K562 (cell line): ENCODE results near the gene ZNF35. TPM values are rescaled to one million over a fixed set of nuclear protein-coding genes. Genes with fewer than 3 reads are reported as not detected.

ENCODE experiments used
- CBFB ChIP-seq: sonication (generic); formaldehyde crosslinking; IDR thresholded peaks from 2 replicates; pipeline ENCODE4 v1.4.0; 2020; ENCODE audit warnings: mild to moderate bottlenecking, missing genetic modification reagents
- CREB1 ChIP-seq, 2 experiments: sonication (generic) in 1 of 2; formaldehyde crosslinking in 1 of 2; IDR thresholded peaks; 2 replicates each; pipeline versions ENCODE4 v1.6.1 to v1.8.0; 2012 to 2022; ENCODE audit warnings: inconsistent platforms in 1 of 2, mild to moderate bottlenecking in 1 of 2, missing genetic modification reagents in 1 of 2, moderate library complexity in 1 of 2
- EP300 ChIP-seq: IDR thresholded peaks from 2 replicates; pipeline ENCODE4 v1.6.1; 2012; ENCODE audit warnings: low read length, improper control_type of control experiment
- ETS2 ChIP-seq: IDR thresholded peaks from 2 replicates; pipeline ENCODE4 v1.6.1; 2016; ENCODE audit warnings: borderline replicate concordance, missing genetic modification characterization, mild to moderate bottlenecking, moderate library complexity, missing compliant biosample characterization; ENCODE audit not compliant: poor library complexity, severe bottlenecking
- FOXK2 ChIP-seq, 2 experiments: fragments of 450-650 bp; IDR thresholded peaks in 1 of 2; conservative IDR thresholded peaks in 1 of 2; 2 replicates each; pipeline ENCODE4 v1.6.1; 2016; ENCODE audit warnings: low read depth in 2 of 2, mild to moderate bottlenecking in 1 of 2
- HEY1 ChIP-seq: fragments of 250-450 bp; sonication (Bioruptor Pico); IDR thresholded peaks from 2 replicates; pipeline ENCODE4 v1.5.0; 2020; ENCODE audit warnings: mild to moderate bottlenecking, moderate library complexity, borderline replicate concordance
- KDM2B ChIP-seq: fragments of 250-450 bp; sonication (Bioruptor Pico); IDR thresholded peaks from 2 replicates; pipeline ENCODE4 v1.8.0; 2021; ENCODE audit warnings: mild to moderate bottlenecking, moderate library complexity
- NFE2 ChIP-seq: IDR thresholded peaks from 2 replicates; pipeline ENCODE4 v1.6.1; 2014; ENCODE audit warnings: antibody characterized with exemption, low read depth
- PML ChIP-seq: IDR thresholded peaks from 2 replicates; pipeline ENCODE4 v1.6.1; 2012; ENCODE audit warnings: low read length, inconsistent platforms
- POLR3G ChIP-seq: IDR thresholded peaks from 2 replicates; pipeline ENCODE4 v1.6.1; 2011; ENCODE audit not compliant: insufficient read length, insufficient replicate concordance; ENCODE audit errors: extremely low read depth
- RB1 ChIP-seq: fragments of 450-650 bp; IDR thresholded peaks from 2 replicates; pipeline ENCODE4 v1.6.1; 2017; ENCODE audit warnings: low read depth, mild to moderate bottlenecking
- RUNX1 ChIP-seq: sonication (generic); IDR thresholded peaks from 2 replicates; pipeline ENCODE4 v1.6.1; 2016; ENCODE audit warnings: antibody characterized with exemption, low read depth
- SAFB ChIP-seq: fragments of 200-400 bp; formaldehyde crosslinking; IDR thresholded peaks from 2 replicates; pipeline ENCODE4 v1.6.1; 2017; ENCODE audit warnings: low read depth, low read length, borderline replicate concordance
- SMAD1 ChIP-seq: fragments of 150-350 bp; IDR thresholded peaks from 2 replicates; pipeline ENCODE4 v1.6.1; 2014; ENCODE audit warnings: low read length, low read depth; ENCODE audit not compliant: partially characterized antibody
- SMAD2 ChIP-seq: fragments of 150-350 bp; IDR thresholded peaks from 2 replicates; pipeline ENCODE4 v1.6.1; 2014; ENCODE audit warnings: low read depth, mild to moderate bottlenecking, low read length
- STAT5B ChIP-seq: fragments of 250-450 bp; sonication (Bioruptor Pico); IDR thresholded peaks from 2 replicates; pipeline ENCODE4 v1.8.0; 2021; ENCODE audit warnings: mild to moderate bottlenecking, inconsistent platforms
- TSC22D4 ChIP-seq: fragments of 450-650 bp; IDR thresholded peaks from 2 replicates; pipeline ENCODE4 v1.6.1; 2016; ENCODE audit warnings: missing genetic modification characterization, missing biosample characterization, control low read depth
- USF1 ChIP-seq: sonication (generic); formaldehyde crosslinking; IDR thresholded peaks from 2 replicates; pipeline ENCODE4 v1.9.0; 2022; ENCODE audit warnings: mild to moderate bottlenecking, missing genetic modification reagents
- ZNF133 ChIP-seq: fragments of 250-450 bp; sonication (Bioruptor Pico); IDR thresholded peaks from 2 replicates; pipeline ENCODE4 v1.4.0; 2020; ENCODE audit warnings: mild to moderate bottlenecking
- ZNF24 ChIP-seq: fragments of 450-650 bp; IDR thresholded peaks from 2 replicates; pipeline ENCODE4 v1.6.1; 2016
- polyA plus RNA-seq, 8 experiments: library from polyadenylated mRNA; depleted of rRNA in 4 of 8; stranded (reverse) in 5 of 8; unstranded in 3 of 8; fragments of >200 nt; fragmentation: Nextera tagmentation in 2 of 8; fragmentation: Illumina TruSeq in 1 of 8; extraction: Ambion mirVana in 2 of 8; extraction: Trizol in 1 of 8; gene quantifications; 2 replicates each; pipeline versions ENCODE4 v1.2.1 to v1.2.3, GENCODE V29; 2011 to 2014; ENCODE audit warnings: inconsistent platforms in 1 of 8, missing spikeins in 1 of 8
- total RNA-seq, 7 experiments: library from RNA; depleted of rRNA in 6 of 7; stranded (reverse); fragments of >200 nt in 6 of 7; fragmentation: Illumina TruSeq in 2 of 7; extraction: Trizol in 2 of 7; gene quantifications; 2 replicates each; pipeline versions ENCODE4 v1.2.1 to v1.2.3, GENCODE V29; 2011 to 2021; ENCODE audit warnings: low replicate concordance in 1 of 7
- TF ChIP-seq, protein P1 (sequence below): fragments of 250-450 bp; sonication (Bioruptor Pico); IDR thresholded peaks from 2 replicates; pipeline ENCODE4 v1.4.0; 2020; ENCODE audit warnings: mild to moderate bottlenecking
- TF ChIP-seq, protein P2 (sequence below): sonication (generic); formaldehyde crosslinking; IDR thresholded peaks from 2 replicates; pipeline ENCODE4 v1.9.0; 2022; ENCODE audit warnings: mild to moderate bottlenecking, missing genetic modification reagents
- TF ChIP-seq, protein P3 (sequence below): fragments of 450-650 bp; IDR thresholded peaks from 2 replicates; pipeline ENCODE4 v1.6.1; 2016
- TF ChIP-seq, protein P4 (sequence below), 2 experiments: fragments of 200-800 bp in 1 of 2; sonication (Bioruptor generic) in 1 of 2; sonication (generic) in 1 of 2; formaldehyde crosslinking in 1 of 2; IDR thresholded peaks in 1 of 2; conservative IDR thresholded peaks in 1 of 2; 2 replicates each; pipeline versions ENCODE4 v1.5.0 to v1.6.1; 2016 to 2020; ENCODE audit warnings: missing compliant biosample characterization in 1 of 2, missing genetic modification characterization in 1 of 2, missing genetic modification reagents in 1 of 2

Gene ZNF35
- total and polyA plus RNA-seq, 9 of the 15 experiments (the other 6 are each of a cell fraction or from before 2014, with no cell fraction given): 8.0 to 18.2 (median 14.8) TPM

DNA sequence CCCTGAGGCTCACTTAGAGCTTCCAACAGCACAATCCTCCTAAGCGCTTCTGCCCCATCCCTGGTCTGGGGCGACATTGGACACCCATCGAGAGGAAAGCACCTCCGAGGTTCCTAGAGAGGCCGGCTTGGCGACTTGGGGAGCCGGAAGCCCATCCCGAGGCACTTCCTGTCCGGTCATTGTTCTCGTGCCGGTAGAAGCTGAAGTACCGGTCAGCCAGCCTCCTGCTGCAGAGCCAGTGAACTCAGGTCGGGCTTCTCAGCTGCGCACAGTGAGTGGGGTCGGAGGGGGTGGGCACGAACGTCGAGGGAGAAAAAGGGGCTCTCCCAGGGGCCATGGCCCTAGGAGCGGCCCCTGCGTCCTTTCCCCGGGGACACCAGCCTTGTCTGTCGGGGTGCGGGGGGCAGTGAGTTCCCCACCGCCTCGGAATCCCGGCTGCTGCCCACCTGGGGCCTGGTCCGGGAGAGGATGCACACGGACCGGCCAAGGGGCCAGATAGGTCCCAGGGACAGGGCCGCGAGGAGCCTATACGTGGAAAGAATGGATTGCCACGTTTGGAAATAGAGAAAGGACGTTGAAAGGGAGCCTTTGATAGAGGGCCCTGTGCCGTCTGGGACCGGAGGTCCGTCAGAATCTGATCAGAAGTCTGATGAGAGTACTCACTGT lies at the start of gene ZNF35 (continued):
- TF ChIP-seq, protein P1, sequence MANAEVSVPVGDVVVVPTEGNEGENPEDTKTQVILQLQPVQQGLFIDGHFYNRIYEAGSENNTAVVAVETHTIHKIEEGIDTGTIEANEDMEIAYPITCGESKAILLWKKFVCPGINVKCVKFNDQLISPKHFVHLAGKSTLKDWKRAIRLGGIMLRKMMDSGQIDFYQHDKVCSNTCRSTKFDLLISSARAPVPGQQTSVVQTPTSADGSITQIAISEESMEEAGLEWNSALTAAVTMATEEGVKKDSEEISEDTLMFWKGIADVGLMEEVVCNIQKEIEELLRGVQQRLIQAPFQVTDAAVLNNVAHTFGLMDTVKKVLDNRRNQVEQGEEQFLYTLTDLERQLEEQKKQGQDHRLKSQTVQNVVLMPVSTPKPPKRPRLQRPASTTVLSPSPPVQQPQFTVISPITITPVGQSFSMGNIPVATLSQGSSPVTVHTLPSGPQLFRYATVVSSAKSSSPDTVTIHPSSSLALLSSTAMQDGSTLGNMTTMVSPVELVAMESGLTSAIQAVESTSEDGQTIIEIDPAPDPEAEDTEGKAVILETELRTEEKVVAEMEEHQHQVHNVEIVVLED (CRISPR knock-in tag): peak; percentile 49; the same call in 1 of the 2 replicates
- no peak for TF ChIP-seq ETS2 (tag)
- TF ChIP-seq NFE2: peak; percentile 22; the same call in 1 of the 2 replicates
- TF ChIP-seq EP300: 0 out of 2 replicates have a peak, but pooled peaks have one; percentile 14
- no peak for TF ChIP-seq STAT5B
- no peak for TF ChIP-seq FOXK2 (conservative IDR thresholded peaks at IDR 0.05 in 1 of 2, IDR thresholded peaks at IDR 0.05 in 1 of 2; ENCODE audit: low read depth in 2 of 2)
- no peak for TF ChIP-seq ZNF133 (CRISPR knock-in tag)
- no peak for TF ChIP-seq POLR3G
- no peak for TF ChIP-seq HEY1 (CRISPR knock-in tag)
- TF ChIP-seq USF1 (CRISPR knock-in tag): no peak
- TF ChIP-seq CBFB (CRISPR knock-in tag): no peak
- TF ChIP-seq, protein P2, sequence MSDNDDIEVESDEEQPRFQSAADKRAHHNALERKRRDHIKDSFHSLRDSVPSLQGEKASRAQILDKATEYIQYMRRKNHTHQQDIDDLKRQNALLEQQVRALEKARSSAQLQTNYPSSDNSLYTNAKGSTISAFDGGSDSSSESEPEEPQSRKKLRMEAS (CRISPR knock-in tag): peak; percentile 29; the same call in 1 of the 2 replicates
- no peak for TF ChIP-seq RUNX1
- no peak for TF ChIP-seq SMAD1
- TF ChIP-seq SAFB: no peak
- TF ChIP-seq CREB1 (IDR thresholded peaks at IDR 0.05): no peak
- no peak for TF ChIP-seq CREB1 (CRISPR knock-in tag; IDR thresholded peaks at IDR 0.05)
- TF ChIP-seq ZNF24: no peak
- TF ChIP-seq TSC22D4 (tag): no peak
- TF ChIP-seq, protein P3, sequence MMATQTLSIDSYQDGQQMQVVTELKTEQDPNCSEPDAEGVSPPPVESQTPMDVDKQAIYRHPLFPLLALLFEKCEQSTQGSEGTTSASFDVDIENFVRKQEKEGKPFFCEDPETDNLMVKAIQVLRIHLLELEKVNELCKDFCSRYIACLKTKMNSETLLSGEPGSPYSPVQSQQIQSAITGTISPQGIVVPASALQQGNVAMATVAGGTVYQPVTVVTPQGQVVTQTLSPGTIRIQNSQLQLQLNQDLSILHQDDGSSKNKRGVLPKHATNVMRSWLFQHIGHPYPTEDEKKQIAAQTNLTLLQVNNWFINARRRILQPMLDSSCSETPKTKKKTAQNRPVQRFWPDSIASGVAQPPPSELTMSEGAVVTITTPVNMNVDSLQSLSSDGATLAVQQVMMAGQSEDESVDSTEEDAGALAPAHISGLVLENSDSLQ: peak; percentile 61
- TF ChIP-seq, protein P4, sequence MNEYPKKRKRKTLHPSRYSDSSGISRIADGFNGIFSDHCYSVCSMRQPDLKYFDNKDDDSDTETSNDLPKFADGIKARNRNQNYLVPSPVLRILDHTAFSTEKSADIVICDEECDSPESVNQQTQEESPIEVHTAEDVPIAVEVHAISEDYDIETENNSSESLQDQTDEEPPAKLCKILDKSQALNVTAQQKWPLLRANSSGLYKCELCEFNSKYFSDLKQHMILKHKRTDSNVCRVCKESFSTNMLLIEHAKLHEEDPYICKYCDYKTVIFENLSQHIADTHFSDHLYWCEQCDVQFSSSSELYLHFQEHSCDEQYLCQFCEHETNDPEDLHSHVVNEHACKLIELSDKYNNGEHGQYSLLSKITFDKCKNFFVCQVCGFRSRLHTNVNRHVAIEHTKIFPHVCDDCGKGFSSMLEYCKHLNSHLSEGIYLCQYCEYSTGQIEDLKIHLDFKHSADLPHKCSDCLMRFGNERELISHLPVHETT (CRISPR knock-in tag; conservative IDR thresholded peaks at IDR 0.05 in 1 of 2, IDR thresholded peaks at IDR 0.05 in 1 of 2): no peak
- TF ChIP-seq SMAD2: no peak
- peak; percentile 61 for TF ChIP-seq RB1
- peak; percentile 69; the same call in 1 of the 2 replicates for TF ChIP-seq PML
- TF ChIP-seq KDM2B (CRISPR knock-in tag): no peak
